ENCODE data around the gene NOSTRIN.

Gene NOSTRIN

GRCh38 chr2:168912466-168912865 is 110.0 kb downstream of the NOSTRIN start:
- DNase-seq (ENCODE audit: insufficient read length, low spot score) = no peak
- FAIRE-seq = no peak
- TF ChIP-seq CTCF (IDR thresholded peaks at IDR 0.05; ENCODE audit: insufficient read depth, missing control alignments) = no peak

GRCh38 chr2:168912901-168913369 is 110.5 kb downstream of the NOSTRIN start:
- no peak for TF ChIP-seq CTCF (IDR thresholded peaks at IDR 0.05; ENCODE audit: insufficient read depth, missing control alignments)
- DNase-seq (ENCODE audit: insufficient read length, low spot score) (no peak), FAIRE-seq (no peak)

GRCh38 chr2:168913495-168913894 is 111.1 kb downstream of the NOSTRIN start:
- DNase-seq (ENCODE audit: insufficient read length, low spot score) (no peak), FAIRE-seq (no peak)
- no peak for TF ChIP-seq CTCF (IDR thresholded peaks at IDR 0.05; ENCODE audit: insufficient read depth, missing control alignments)

All from D721Med (cell line).